OCI-LY1 (cell line): ENCODE results near the gene ZNF19.

Source experiments
- CTCF ChIP-seq: fragments of 200-600 bp; sonication (generic), shearing (Covaris generic); IDR thresholded peaks from 2 replicates; pipeline ENCODE4 v1.5.1; 2017; ENCODE audit warnings: mild to moderate bottlenecking, antibody characterized with exemption, low read length, moderate library complexity, mixed read lengths
- EZH2 ChIP-seq: fragments of 200-600 bp; sonication (generic), shearing (Covaris generic); IDR thresholded peaks from 2 replicates; pipeline ENCODE4 v1.8.0; 2017; ENCODE audit warnings: borderline replicate concordance, mixed run types, mild to moderate bottlenecking, antibody characterized with exemption, low read length, moderate library complexity, mixed read lengths

GRCh38 chr16:71442051-71442440 lies 47.1 kb downstream of the ZNF19 start, which contains the start of gene TLE7:
- no peak for TF ChIP-seq CTCF
- no peak for TF ChIP-seq EZH2
